Measurements from ENCODE around the gene PERM1.
"Not testable (repeated sequence)": the region's sequence is repeated elsewhere in the genome, so short reads cannot be mapped to it uniquely, and the experiment has no call there.

The PERM1 gene

GRCh38 chr1:947958-948357 is 33.9 kb downstream of the PERM1 start:
- DNase-seq (ENCODE audit: low spot score): no peak

- DNase-seq (ENCODE audit: low spot score): not testable (repeated sequence)
Measured at GRCh38 chr1:946811-947210, 35.1 kb downstream of the PERM1 start.

- no peak for DNase-seq (ENCODE audit: low spot score)
Measured at GRCh38 chr1:945688-946556, 36.0 kb downstream of the PERM1 start.

GRCh38 chr1:944341-945325 is 37.3 kb downstream of the PERM1 start:
- DNase-seq (ENCODE audit: low spot score): no peak

GRCh38 chr1:943545-944340 is 38.1 kb downstream of the PERM1 start:
- DNase-seq (ENCODE audit: low spot score): no peak

GRCh38 chr1:942864-943533 is 38.9 kb downstream of the PERM1 start:
- no peak for DNase-seq (ENCODE audit: low spot score)

- DNase-seq (ENCODE audit: low spot score): no peak
Measured at GRCh38 chr1:942411-942821, 39.5 kb downstream of the PERM1 start.

- peak; percentile 48 for DNase-seq (ENCODE audit: low spot score)
Measured at GRCh38 chr1:941588-942383, 40.1 kb downstream of the PERM1 start.

GRCh38 chr1:941015-941587 is 40.8 kb downstream of the PERM1 start:
- no peak for DNase-seq (ENCODE audit: low spot score)

GRCh38 chr1:940107-941014 is 41.5 kb downstream of the PERM1 start:
- peak; percentile 49 for DNase-seq (ENCODE audit: low spot score)

GRCh38 chr1:939511-940106 is 42.3 kb downstream of the PERM1 start:
- DNase-seq (ENCODE audit: low spot score): no peak

- DNase-seq (ENCODE audit: low spot score): no peak
Measured at GRCh38 chr1:938711-939489, 43.0 kb downstream of the PERM1 start.

- no peak for DNase-seq (ENCODE audit: low spot score)
Measured at GRCh38 chr1:938088-938683, 43.7 kb downstream of the PERM1 start.

- DNase-seq (ENCODE audit: low spot score): no peak
Measured at GRCh38 chr1:937521-937920, 44.4 kb downstream of the PERM1 start.

GRCh38 chr1:936348-937264 is 45.3 kb downstream of the PERM1 start:
- no peak for DNase-seq (ENCODE audit: low spot score)

- no peak for DNase-seq (ENCODE audit: low spot score)
Measured at GRCh38 chr1:935751-936231, 46.1 kb downstream of the PERM1 start.

Data from germinal center (tissue), 1 donor.